Measurements from ENCODE around the gene CLDND1. TPM values are rescaled to one million over a fixed set of nuclear protein-coding genes. Genes with fewer than 3 reads are reported as not detected.

Gene CLDND1
- total and polyA plus RNA-seq, 4 donors = 21.8 to 55.5 (median 37.1) TPM

GRCh38 chr3:98482717-98483482 is 39.8 kb downstream of the CLDND1 start:
- Histone ChIP-seq H3K27me3 (ENCODE audit: control insufficient read depth in 4 of 4, insufficient read depth in 4 of 4, low read length in 3 of 4) (peaks cover 0 to 6% (median 0%) of the 10 kb centered on the region in 4 donors), H3K9ac (ENCODE audit: low read depth in 1 of 2, low read length in 2 of 2) (no peak overlapping the region), H3K9me3 (ENCODE audit: control insufficient read depth in 4 of 4, low read length in 3 of 4) (peaks cover 0 to 8% (median 2%) of the 10 kb centered on the region in 4 donors), H3K27ac (ENCODE audit: low read depth in 1 of 2, low read length in 2 of 2) (no peak overlapping the region), H3K36me3 (ENCODE audit: control insufficient read depth in 4 of 4, insufficient read depth in 3 of 4, low read depth in 1 of 4, low read length in 3 of 4) (no peaks in the 10 kb centered on the region), H3K4me1 (ENCODE audit: control insufficient read depth in 4 of 4, insufficient read depth in 4 of 4, low read length in 3 of 4) (no peaks in the 10 kb centered on the region), H3K4me3 (ENCODE audit: low read depth in 1 of 3, low read length in 3 of 3) (no peak overlapping the region)
- TF ChIP-seq HNF4A (conservative IDR thresholded peaks at IDR 0.05) (no peak), CTCF (IDR thresholded peaks at IDR 0.05; ENCODE audit: low read depth, low read length, missing input control) (no peak), EGR1 (IDR thresholded peaks at IDR 0.05; ENCODE audit: low read depth in 2 of 2) (no peak), ATF3 (IDR thresholded peaks at IDR 0.05) (no peak), RAD21 (IDR thresholded peaks at IDR 0.05) (no peak), SP1 (IDR thresholded peaks at IDR 0.05) (no peak), RXRA (IDR thresholded peaks at IDR 0.05) (no peak), NR2F2 (IDR thresholded peaks at IDR 0.05) (no peak), JUND (IDR thresholded peaks at IDR 0.05) (no peak), FOXA1 (IDR thresholded peaks at IDR 0.05) (no peak)
- no peak for DNase-seq (ENCODE audit: low spot score)
- WGBS = 61% methylated on average over 3 of the region's 3 CpGs

Small RNA genes within 50 kb of the gene (small RNA-seq; reads per million reads assigned to genes)
- not detected for gene RPL38P4

Other genes with a start within 250 kb of the CLDND1 start
- gene OR5H2, start 240.4 kb downstream of the CLDND1 start, total RNA-seq = under 1 TPM in 1 of 2 donors, not detected in 1; 0.09 TPM
- not detected for gene OR5H2, start 240.4 kb downstream of the CLDND1 start, polyA plus RNA-seq
- not detected for gene OR5K4, start 169.0 kb downstream of the CLDND1 start, total RNA-seq
- gene OR5K4, start 169.0 kb downstream of the CLDND1 start, polyA plus RNA-seq = not detected
- not detected for gene OR5K3, start 132.2 kb downstream of the CLDND1 start, total RNA-seq
- not detected for gene OR5K3, start 132.2 kb downstream of the CLDND1 start, polyA plus RNA-seq
- not detected for gene OR5K1, start 59.7 kb downstream of the CLDND1 start, total RNA-seq
- not detected for gene OR5K1, start 59.7 kb downstream of the CLDND1 start, polyA plus RNA-seq
- not detected for gene OR5K2, start 25.2 kb downstream of the CLDND1 start, total RNA-seq
- gene OR5K2, start 25.2 kb downstream of the CLDND1 start, polyA plus RNA-seq = not detected
- gene GPR15, start 9.1 kb upstream of the CLDND1 start, total RNA-seq = under 1 TPM in 1 of 2 donors, not detected in 1; 0.08 TPM
- under 1 TPM in 1 of 2 donors, not detected in 1; 0.10 TPM for gene GPR15, start 9.1 kb upstream of the CLDND1 start, polyA plus RNA-seq
- 100 to 1,000 TPM in 1 of 2 donors, 10 to 100 TPM in 1; 18.2 to 280 TPM for gene CPOX, start 70.7 kb upstream of the CLDND1 start, total RNA-seq
- 10 to 100 TPM in 1 of 2 donors, 1 to 10 TPM in 1; 8.8 to 14.3 TPM for gene CPOX, start 70.7 kb upstream of the CLDND1 start, polyA plus RNA-seq
- 10 to 100 TPM; 20.0 to 79.7 TPM for gene ST3GAL6, start 240.4 kb upstream of the CLDND1 start, total RNA-seq
- gene ST3GAL6, start 240.4 kb upstream of the CLDND1 start, polyA plus RNA-seq = 10 to 100 TPM; 17.3 to 38.9 TPM

All from liver (tissue), 10 donors.